ENCODE results near the gene FBLN7. TPM values are rescaled to one million over a fixed set of nuclear protein-coding genes. Genes with fewer than 3 reads are reported as not detected.

The FBLN7 gene
- total and polyA plus RNA-seq, 2 experiments from 2014 or later = 0.28 to 4.7 TPM

- peaks cover 6% of the 10 kb centered on the region for H3K4me1 ChIP-seq (ENCODE audit: low read depth)
- DNase-seq (ENCODE audit: low read depth in 1 of 2, low spot score in 1 of 2) = peak; percentile 24 to 56
- peak; percentile 43 for TF ChIP-seq CTCF (IDR thresholded peaks at IDR 0.05; ENCODE audit: low read depth, low read length)
- no peak overlapping the region for H3K4me3 ChIP-seq
- H3K36me3 ChIP-seq = no peaks in the 10 kb centered on the region
- H3K9me3 ChIP-seq (ENCODE audit: low read depth) = no peaks in the 10 kb centered on the region
- no peak overlapping the region for H3K27ac ChIP-seq
- no peaks in the 10 kb centered on the region for H3K27me3 ChIP-seq
Measured at GRCh38 chr2:112216167-112216566, 78.0 kb downstream of the FBLN7 start.

- TF ChIP-seq CTCF (IDR thresholded peaks at IDR 0.05; ENCODE audit: low read depth, low read length) = no peak
- DNase-seq (ENCODE audit: low read depth in 1 of 2, low spot score in 1 of 2) = peak in 1 of 2 donors; percentile 5
Measured at GRCh38 chr2:112217854-112218253, 79.7 kb downstream of the FBLN7 start.

GRCh38 chr2:112220186-112220585 lies 82.0 kb downstream of the FBLN7 start:
- TF ChIP-seq CTCF (IDR thresholded peaks at IDR 0.05; ENCODE audit: low read depth, low read length) = no peak
- H3K4me1 ChIP-seq (ENCODE audit: low read depth) = peaks cover 6% of the 10 kb centered on the region
- no peaks in the 10 kb centered on the region for H3K36me3 ChIP-seq
- H3K27me3 ChIP-seq = no peaks in the 10 kb centered on the region
- no peaks in the 10 kb centered on the region for H3K9me3 ChIP-seq (ENCODE audit: low read depth)
- no peak for DNase-seq (ENCODE audit: low read depth in 1 of 2, low spot score in 1 of 2)
- no peak overlapping the region for H3K27ac ChIP-seq
- H3K4me3 ChIP-seq = no peak overlapping the region

More at GRCh38 chr2:112217854-112218253, 79.7 kb downstream of the FBLN7 start:
- Histone ChIP-seq H3K9me3 (ENCODE audit: low read depth) (no peaks in the 10 kb centered on the region), H3K27me3 (no peaks in the 10 kb centered on the region), H3K36me3 (no peaks in the 10 kb centered on the region), H3K27ac (peak overlapping the region; percentile 60), H3K4me1 (ENCODE audit: low read depth) (peaks cover 6% of the 10 kb centered on the region), H3K4me3 (no peak overlapping the region)

GRCh38 chr2:112220831-112221230 lies 82.6 kb downstream of the FBLN7 start:
- TF ChIP-seq CTCF (IDR thresholded peaks at IDR 0.05; ENCODE audit: low read depth, low read length) = no peak
- DNase-seq (ENCODE audit: low read depth in 1 of 2, low spot score in 1 of 2) = no peak
- Histone ChIP-seq H3K4me1 (ENCODE audit: low read depth) (peaks cover 6% of the 10 kb centered on the region), H3K36me3 (no peaks in the 10 kb centered on the region), H3K27me3 (no peaks in the 10 kb centered on the region), H3K9me3 (ENCODE audit: low read depth) (no peaks in the 10 kb centered on the region), H3K27ac (no peak overlapping the region), H3K4me3 (no peak overlapping the region)

GRCh38 chr2:112229348-112229747 lies 91.2 kb downstream of the FBLN7 start:
- H3K4me3 ChIP-seq = no peak overlapping the region
- H3K9me3 ChIP-seq (ENCODE audit: low read depth) = no peaks in the 10 kb centered on the region
- H3K4me1 ChIP-seq (ENCODE audit: low read depth) = no peaks in the 10 kb centered on the region
- DNase-seq (ENCODE audit: low read depth in 1 of 2, low spot score in 1 of 2) = peak in 1 of 2 donors; percentile 36
- TF ChIP-seq CTCF (IDR thresholded peaks at IDR 0.05; ENCODE audit: low read depth, low read length) = no peak
- peaks cover 14% of the 10 kb centered on the region for H3K36me3 ChIP-seq
- no peaks in the 10 kb centered on the region for H3K27me3 ChIP-seq
- no peak overlapping the region for H3K27ac ChIP-seq

- peaks cover 16% of the 10 kb centered on the region for H3K36me3 ChIP-seq
- no peak for DNase-seq (ENCODE audit: low read depth in 1 of 2, low spot score in 1 of 2)
- no peaks in the 10 kb centered on the region for H3K4me1 ChIP-seq (ENCODE audit: low read depth)
Measured at GRCh38 chr2:112230371-112230770, 92.2 kb downstream of the FBLN7 start.

More at GRCh38 chr2:112230371-112230770, 92.2 kb downstream of the FBLN7 start:
- Histone ChIP-seq H3K4me3 (no peak overlapping the region), H3K9me3 (ENCODE audit: low read depth) (no peaks in the 10 kb centered on the region), H3K27ac (no peak overlapping the region), H3K27me3 (no peaks in the 10 kb centered on the region)
- no peak for TF ChIP-seq CTCF (IDR thresholded peaks at IDR 0.05; ENCODE audit: low read depth, low read length)
